Effector memory CD8-positive, alpha-beta T cell (primary cell): ENCODE results near the gene SELENOI.

Experiments
- ATAC-seq: fragments of 150-1000 bp; cut with Tn5 transposase; replicated peaks from 2 replicates; pipeline ENCODE4 v1.10.0; 2021; ENCODE audit warnings: mild to moderate bottlenecking, moderate library complexity
- DNase-seq, 3 experiments: peaks; one replicate each; pipeline ENCODE4 v3.0.0; 2021
- H3K27ac Mint-ChIP-seq, 2 donors: one replicate each; pipeline ENCODE4 v1.8.0; 2022; ENCODE audit warnings: mild to moderate bottlenecking in 2 of 2, mixed read lengths in 2 of 2, moderate library complexity in 2 of 2
- H3K27me3 Mint-ChIP-seq, 2 donors: one replicate each; pipeline ENCODE4 v1.8.0; 2022; ENCODE audit warnings: mixed read lengths in 2 of 2
- H3K36me3 Mint-ChIP-seq: one replicate; pipeline ENCODE4 v1.8.0; 2022; ENCODE audit warnings: mild to moderate bottlenecking, moderate library complexity, mixed read lengths; ENCODE audit not compliant: insufficient read depth
- H3K4me1 Mint-ChIP-seq, 2 donors: one replicate each; pipeline ENCODE4 v1.8.0; 2022; ENCODE audit warnings: low read depth in 2 of 2, mixed read lengths in 2 of 2
- H3K4me3 Mint-ChIP-seq, 2 donors: one replicate each; pipeline ENCODE4 v1.8.0; 2022; ENCODE audit warnings: mild to moderate bottlenecking in 2 of 2, mixed read lengths in 2 of 2, moderate library complexity in 2 of 2
- H3K9me3 Mint-ChIP-seq, 2 donors: one replicate each; pipeline ENCODE4 v1.8.0; 2022; ENCODE audit warnings: mixed read lengths in 2 of 2

SELENOI gene

GRCh38 chr2:26414311-26414710 lies 68.4 kb downstream of the SELENOI start:
- ATAC-seq: no peak
- Mint-ChIP-seq H3K4me3 (no peak overlapping the region), H3K27me3 (peaks cover 0 to 12% of the 10 kb centered on the region in 2 donors), H3K4me1 (peaks cover 0 to 5% of the 10 kb centered on the region in 2 donors), H3K36me3 (no peaks in the 10 kb centered on the region), H3K9me3 (no peaks in the 10 kb centered on the region), H3K27ac (no peak overlapping the region)
- DNase-seq: no peak

GRCh38 chr2:26421961-26422360 lies 76.0 kb downstream of the SELENOI start:
- ATAC-seq (no peak), DNase-seq (no peak)
- H3K27me3 Mint-ChIP-seq: peaks cover 0 to 6% of the 10 kb centered on the region in 2 donors
- no peaks in the 10 kb centered on the region for H3K4me1 Mint-ChIP-seq
- H3K4me3 Mint-ChIP-seq: no peak overlapping the region
- H3K36me3 Mint-ChIP-seq: no peaks in the 10 kb centered on the region
- peaks cover 0 to 1% of the 10 kb centered on the region in 2 donors for H3K9me3 Mint-ChIP-seq
- H3K27ac Mint-ChIP-seq: no peak overlapping the region

GRCh38 chr2:26422947-26423629 lies 77.1 kb downstream of the SELENOI start:
- peaks cover 7 to 8% of the 10 kb centered on the region in 2 donors for H3K27me3 Mint-ChIP-seq
- ATAC-seq: no peak
- no peaks in the 10 kb centered on the region for H3K4me1 Mint-ChIP-seq
- DNase-seq: no peak
- peaks cover 0 to 1% of the 10 kb centered on the region in 2 donors for H3K9me3 Mint-ChIP-seq
- no peak overlapping the region for H3K4me3 Mint-ChIP-seq
- no peaks in the 10 kb centered on the region for H3K36me3 Mint-ChIP-seq
- no peak overlapping the region for H3K27ac Mint-ChIP-seq

- DNase-seq: no peak
- H3K9me3 Mint-ChIP-seq: peaks cover 0 to 1% of the 10 kb centered on the region in 2 donors
- peaks cover 5 to 7% of the 10 kb centered on the region in 2 donors for H3K27me3 Mint-ChIP-seq
- no peak for ATAC-seq
- no peaks in the 10 kb centered on the region for H3K36me3 Mint-ChIP-seq
- no peak overlapping the region for H3K27ac Mint-ChIP-seq
- no peak overlapping the region for H3K4me3 Mint-ChIP-seq
- H3K4me1 Mint-ChIP-seq: no peaks in the 10 kb centered on the region
Measured at GRCh38 chr2:26423750-26424149, 77.8 kb downstream of the SELENOI start.

- Mint-ChIP-seq H3K36me3 (no peaks in the 10 kb centered on the region), H3K9me3 (peaks cover 0 to 1% of the 10 kb centered on the region in 2 donors), H3K27ac (no peak overlapping the region)
Measured at GRCh38 chr2:26424221-26424620, 78.3 kb downstream of the SELENOI start.

GRCh38 chr2:26428846-26429245 lies 82.9 kb downstream of the SELENOI start:
- no peaks in the 10 kb centered on the region for H3K4me1 Mint-ChIP-seq
- ATAC-seq: no peak
- no peak overlapping the region for H3K27ac Mint-ChIP-seq
- peaks cover 4% of the 10 kb centered on the region for H3K36me3 Mint-ChIP-seq
- DNase-seq: no peak
- peaks cover 0 to 1% of the 10 kb centered on the region in 2 donors for H3K9me3 Mint-ChIP-seq
- H3K4me3 Mint-ChIP-seq: no peak overlapping the region
- H3K27me3 Mint-ChIP-seq: peaks cover 30 to 34% of the 10 kb centered on the region in 2 donors

More at GRCh38 chr2:26424221-26424620, 78.3 kb downstream of the SELENOI start:
- Mint-ChIP-seq H3K27me3 (peaks cover 5 to 7% of the 10 kb centered on the region in 2 donors), H3K4me3 (no peak overlapping the region), H3K4me1 (no peaks in the 10 kb centered on the region)
- no peak for DNase-seq
- ATAC-seq: no peak

- H3K36me3 Mint-ChIP-seq: peaks cover 4% of the 10 kb centered on the region
- H3K4me3 Mint-ChIP-seq: no peak overlapping the region
- H3K9me3 Mint-ChIP-seq: peaks cover 0 to 1% of the 10 kb centered on the region in 2 donors
- H3K27me3 Mint-ChIP-seq: peaks cover 30 to 34% of the 10 kb centered on the region in 2 donors
- no peak for DNase-seq
- H3K4me1 Mint-ChIP-seq: no peaks in the 10 kb centered on the region
- no peak for ATAC-seq
- no peak overlapping the region for H3K27ac Mint-ChIP-seq
Measured at GRCh38 chr2:26429779-26430578, 84.0 kb downstream of the SELENOI start.

GRCh38 chr2:26430826-26431225 lies 84.9 kb downstream of the SELENOI start:
- no peak overlapping the region for H3K4me3 Mint-ChIP-seq
- H3K9me3 Mint-ChIP-seq: no peaks in the 10 kb centered on the region
- H3K4me1 Mint-ChIP-seq: no peaks in the 10 kb centered on the region
- H3K27ac Mint-ChIP-seq: no peak overlapping the region
- ATAC-seq (no peak), DNase-seq (no peak)
- H3K27me3 Mint-ChIP-seq: peaks cover 30 to 34% of the 10 kb centered on the region in 2 donors
- H3K36me3 Mint-ChIP-seq: peaks cover 4% of the 10 kb centered on the region

GRCh38 chr2:26432363-26432762 lies 86.4 kb downstream of the SELENOI start:
- Mint-ChIP-seq H3K36me3 (peaks cover 4% of the 10 kb centered on the region), H3K27me3 (peaks cover 30 to 34% of the 10 kb centered on the region in 2 donors), H3K27ac (no peak overlapping the region), H3K4me1 (no peaks in the 10 kb centered on the region), H3K4me3 (no peak overlapping the region), H3K9me3 (no peaks in the 10 kb centered on the region)
- ATAC-seq: no peak
- no peak for DNase-seq

GRCh38 chr2:26432859-26433258 lies 86.9 kb downstream of the SELENOI start:
- DNase-seq: no peak
- Mint-ChIP-seq H3K9me3 (no peaks in the 10 kb centered on the region), H3K36me3 (peaks cover 4% of the 10 kb centered on the region), H3K4me1 (no peaks in the 10 kb centered on the region), H3K4me3 (no peak overlapping the region), H3K27ac (no peak overlapping the region), H3K27me3 (peaks cover 26 to 29% of the 10 kb centered on the region in 2 donors)
- no peak for ATAC-seq

GRCh38 chr2:26435106-26435505 lies 89.2 kb downstream of the SELENOI start:
- H3K9me3 Mint-ChIP-seq: no peaks in the 10 kb centered on the region
- DNase-seq (no peak), ATAC-seq (no peak)
- peaks cover 4% of the 10 kb centered on the region for H3K36me3 Mint-ChIP-seq
- no peak overlapping the region for H3K4me3 Mint-ChIP-seq
- H3K4me1 Mint-ChIP-seq: peaks cover 0 to 1% of the 10 kb centered on the region in 2 donors
- no peak overlapping the region for H3K27ac Mint-ChIP-seq
- peaks cover 27 to 30% of the 10 kb centered on the region in 2 donors for H3K27me3 Mint-ChIP-seq

GRCh38 chr2:26438526-26438925 lies 92.6 kb downstream of the SELENOI start:
- peaks cover 2% of the 10 kb centered on the region for H3K36me3 Mint-ChIP-seq
- no peaks in the 10 kb centered on the region for H3K9me3 Mint-ChIP-seq
- H3K27me3 Mint-ChIP-seq: peaks cover 6 to 10% of the 10 kb centered on the region in 2 donors
- ATAC-seq (no peak), DNase-seq (no peak)
- H3K4me3 Mint-ChIP-seq: no peak overlapping the region
- H3K4me1 Mint-ChIP-seq: peaks cover 0 to 1% of the 10 kb centered on the region in 2 donors
- no peak overlapping the region for H3K27ac Mint-ChIP-seq

- no peak for DNase-seq
- no peak for ATAC-seq
- H3K4me3 Mint-ChIP-seq: no peak overlapping the region
- H3K9me3 Mint-ChIP-seq: no peaks in the 10 kb centered on the region
- H3K4me1 Mint-ChIP-seq: peaks cover 0 to 1% of the 10 kb centered on the region in 2 donors
- H3K27me3 Mint-ChIP-seq: peaks cover 6 to 10% of the 10 kb centered on the region in 2 donors
- H3K36me3 Mint-ChIP-seq: no peaks in the 10 kb centered on the region
- H3K27ac Mint-ChIP-seq: no peak overlapping the region
Measured at GRCh38 chr2:26438926-26439325, 93.0 kb downstream of the SELENOI start.

GRCh38 chr2:26442301-26442700 lies 96.4 kb downstream of the SELENOI start:
- Mint-ChIP-seq H3K27ac (no peak overlapping the region), H3K4me3 (no peak overlapping the region), H3K4me1 (peaks cover 0 to 1% of the 10 kb centered on the region in 2 donors), H3K9me3 (no peaks in the 10 kb centered on the region), H3K27me3 (peaks cover 6 to 10% of the 10 kb centered on the region in 2 donors), H3K36me3 (no peaks in the 10 kb centered on the region)
- no peak for ATAC-seq
- DNase-seq: no peak
